Embryonic facial prominence (tissue), 1 donor: ENCODE results near the gene TFR2.

Source experiments
- DNase-seq: peaks from one replicate; pipeline ENCODE4 v3.0.0-alpha.2; 2016; ENCODE audit errors: extremely low spot score

TFR2 gene

DNA sequence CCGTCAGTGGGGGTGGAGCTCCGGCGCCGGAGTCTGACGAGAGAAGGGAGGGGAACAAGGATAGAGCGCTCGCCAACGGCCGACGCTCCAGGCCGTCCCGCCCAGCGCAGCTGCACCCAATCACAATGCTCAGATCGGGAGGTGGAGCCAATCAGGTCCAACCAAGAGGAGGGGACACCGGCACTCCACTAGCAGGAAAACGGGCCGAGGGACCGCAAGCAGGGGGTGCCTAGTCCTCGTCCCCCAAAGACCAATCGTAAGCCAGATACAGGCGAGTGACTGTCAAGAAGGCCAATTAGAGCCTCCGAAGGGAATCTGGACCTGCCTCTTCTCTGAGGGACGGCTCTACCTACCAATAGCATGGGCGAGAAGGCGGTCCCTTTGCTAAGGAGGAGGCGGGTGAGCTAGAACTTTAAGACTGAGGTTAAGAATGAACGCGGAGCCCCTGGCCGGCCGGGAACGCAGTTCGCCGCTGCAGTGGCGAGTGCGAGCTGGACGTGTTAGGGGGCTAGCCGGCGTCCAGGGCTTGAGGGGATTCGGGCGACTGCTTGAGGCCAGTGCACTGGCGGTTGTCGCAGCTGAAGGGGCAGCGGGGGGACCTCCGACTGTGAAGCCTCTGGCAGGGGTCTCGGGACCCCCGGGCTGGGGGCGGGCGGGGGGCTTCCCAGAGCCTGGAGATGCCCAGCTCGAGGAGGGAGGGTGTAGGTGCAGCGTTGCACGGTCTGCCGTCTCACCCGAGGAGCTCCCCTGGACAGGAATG lies 54.9 kb downstream of the TFR2 start, which contains the start of gene FBXO24:
TSS of gene FBXO24 (plus strand) at position 63 of the 760 bp plus-strand sequence. CDS start at position 361, 298 bp downstream.
- peak; percentile 100 for DNase-seq

DNA sequence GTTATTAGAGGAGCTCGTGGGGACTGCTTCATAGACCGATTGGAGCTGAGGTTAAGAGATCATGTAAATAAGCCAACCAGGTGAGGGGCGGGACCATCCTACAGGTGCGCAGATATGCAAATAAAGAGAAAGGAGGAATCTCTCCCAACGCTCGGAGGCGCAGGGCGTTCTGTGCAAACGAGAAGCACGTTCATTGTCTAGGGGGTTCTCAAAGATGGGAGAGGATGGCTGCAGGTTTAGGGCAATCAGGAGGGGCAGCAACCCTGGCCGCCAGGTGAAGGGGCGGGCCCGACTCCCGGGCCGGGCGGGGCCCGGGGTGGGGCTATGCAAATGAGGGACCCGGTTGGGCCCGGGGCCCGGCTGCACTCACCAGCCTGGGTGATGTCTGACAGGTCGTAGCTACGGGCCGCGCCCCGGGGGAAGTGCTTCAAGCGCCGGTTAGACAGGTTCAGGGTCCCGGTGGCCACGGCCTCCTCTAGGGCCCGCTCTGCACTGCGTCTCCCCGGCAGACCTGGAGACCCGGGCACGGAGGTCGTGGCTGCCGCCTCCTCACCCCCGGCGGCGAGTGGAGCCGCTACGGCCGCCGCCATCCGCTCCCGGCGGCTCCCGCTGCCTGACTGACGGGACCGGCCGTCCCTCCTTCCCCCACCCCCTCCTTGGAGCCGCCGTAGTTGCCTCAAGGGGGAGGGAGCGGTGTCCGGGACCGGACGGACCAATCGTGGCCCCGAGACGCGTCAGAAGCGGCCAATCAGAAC lies 55.7 kb downstream of the TFR2 start, which contains the start of gene LRCH4:
TSS of gene LRCH4 (minus strand) at position 619 of the 755 bp plus-strand sequence. CDS start at position 590, 29 bp downstream.
- DNase-seq, result no peak

DNA sequence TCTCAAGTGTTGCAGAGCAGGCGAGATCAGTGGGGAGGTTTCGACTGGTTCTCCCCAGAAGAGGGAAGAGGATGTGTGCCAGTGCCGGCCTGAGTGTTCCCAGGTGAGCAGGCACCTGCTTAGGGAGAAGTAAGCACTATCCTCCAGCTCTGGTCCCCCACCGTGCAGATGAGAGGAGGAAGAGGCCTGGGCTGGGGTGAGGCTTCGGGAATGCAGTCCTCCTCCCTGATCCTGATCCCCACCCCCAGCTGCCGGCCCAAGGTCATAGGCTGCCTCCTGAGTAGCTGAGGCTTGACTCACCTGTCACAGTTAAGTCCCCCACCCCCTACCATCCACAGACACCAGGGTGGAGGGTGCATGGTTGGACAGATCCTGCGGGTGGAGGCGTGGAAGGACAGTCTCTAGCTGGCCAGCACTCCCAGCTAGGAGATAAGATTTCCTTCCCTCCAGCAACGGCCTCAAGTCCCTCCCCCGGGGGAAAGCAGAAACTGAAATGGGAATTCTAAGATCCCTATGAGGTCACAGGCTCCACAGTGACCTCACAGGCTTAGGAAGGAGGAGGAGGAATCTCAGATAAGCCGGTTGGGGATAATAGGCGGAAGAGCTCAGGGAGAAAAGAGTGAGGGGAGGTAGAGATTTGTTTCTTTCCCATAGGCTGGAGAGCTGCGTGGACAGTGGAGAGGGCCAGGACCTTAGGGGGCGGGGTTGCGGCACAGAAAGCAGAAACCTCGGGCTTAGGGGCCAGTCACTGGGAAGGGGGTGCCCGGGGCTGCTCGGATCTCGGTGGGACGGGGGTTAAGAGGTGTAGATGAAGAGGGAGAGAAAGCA lies 56.5 kb downstream of the TFR2 start:
- DNase-seq, result no peak

DNA sequence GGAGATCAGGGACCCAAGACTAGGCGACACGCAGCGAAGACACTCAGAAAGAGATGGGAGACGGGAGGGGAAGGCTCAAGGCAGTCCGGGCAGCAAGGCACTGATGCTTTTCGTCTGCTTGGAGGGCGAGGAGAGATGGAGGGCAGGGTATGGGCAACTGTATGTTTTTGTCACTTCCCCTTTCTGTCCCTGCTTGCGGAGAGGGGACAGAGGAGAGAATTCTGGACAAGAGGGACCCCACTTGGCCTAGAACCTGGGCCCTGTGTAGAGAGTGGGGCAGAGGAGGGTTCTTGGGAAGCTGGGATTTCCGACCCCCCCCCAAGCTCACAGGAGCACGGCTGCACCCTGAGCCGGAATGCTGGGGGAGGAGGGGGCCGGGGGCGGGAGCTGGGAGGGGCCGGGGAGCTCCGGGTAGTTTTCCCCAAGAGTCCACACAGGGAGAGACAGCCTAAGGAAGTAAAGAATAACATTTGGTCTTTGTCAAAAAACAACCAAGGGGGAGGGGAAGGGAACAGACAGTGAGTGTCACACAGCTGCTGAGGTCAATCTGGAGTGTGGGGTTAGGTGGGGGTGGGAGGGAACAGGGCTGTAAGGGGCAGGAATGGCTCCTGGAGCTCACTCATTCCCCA lies 57.2 kb downstream of the TFR2 start:
- no peak for DNase-seq

DNA sequence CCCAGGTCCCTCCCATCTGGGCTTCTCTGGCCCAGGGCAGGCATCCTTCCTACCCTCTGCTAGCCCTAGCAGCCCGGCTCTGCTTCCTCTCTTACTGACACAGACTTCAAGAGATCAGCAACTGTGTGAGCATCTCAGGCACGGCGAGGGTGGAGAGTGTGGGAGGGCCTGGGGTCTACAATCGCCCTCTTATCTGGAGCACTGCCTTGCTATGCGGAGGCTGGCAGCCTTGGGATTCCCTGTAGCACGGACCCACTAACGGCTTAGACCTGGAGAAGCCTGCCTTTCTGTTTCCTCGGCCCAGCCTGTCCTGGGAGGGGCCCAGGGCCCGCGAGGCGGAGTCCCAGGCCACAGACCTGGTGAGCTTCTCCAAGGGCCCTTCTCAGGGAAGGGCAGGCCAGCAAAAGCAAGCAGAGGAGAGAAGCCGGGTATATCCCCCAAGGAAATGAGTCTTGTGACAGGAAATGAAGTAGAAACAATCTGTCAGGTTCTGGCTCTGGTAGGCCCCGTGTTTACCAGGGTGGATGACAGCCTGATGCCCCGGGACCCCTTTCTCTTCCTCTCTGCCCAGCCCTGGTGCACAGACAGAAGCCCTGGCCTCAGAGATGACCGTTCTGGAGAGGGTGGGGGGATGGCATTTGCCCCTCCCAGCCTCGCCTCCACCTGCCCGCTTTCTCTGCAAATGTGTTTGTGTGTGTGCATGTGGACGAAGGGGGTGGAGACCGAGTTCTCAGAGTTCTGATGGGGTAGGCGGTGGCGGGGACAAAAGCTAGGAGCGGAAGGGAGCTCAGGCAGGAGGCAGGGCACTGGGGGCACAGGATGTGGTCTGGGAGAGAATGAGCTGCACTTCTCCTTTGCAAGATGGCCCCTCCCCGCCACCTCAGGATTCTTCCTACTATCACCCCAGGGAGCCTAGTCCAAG lies 58.0 kb downstream of the TFR2 start:
- no peak for DNase-seq

DNA sequence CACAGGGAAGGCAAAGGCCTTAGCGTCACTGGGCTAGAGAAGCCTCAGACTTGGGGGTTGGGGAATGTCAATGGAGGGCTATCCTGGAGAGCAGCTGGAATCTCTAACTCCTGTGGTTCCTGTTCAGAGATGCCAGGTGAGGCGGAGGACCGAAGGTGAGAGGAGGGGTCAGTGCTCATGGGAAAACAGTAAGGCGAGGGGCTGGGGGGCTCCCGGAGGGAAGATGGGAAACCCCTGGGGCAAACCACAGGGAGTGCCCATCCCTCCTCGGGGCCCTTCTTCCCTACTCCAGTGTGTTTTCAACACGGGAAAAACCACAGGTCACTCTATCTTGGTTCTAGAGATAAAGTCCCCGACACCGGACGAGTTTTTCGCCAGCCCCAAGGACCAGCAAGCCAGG lies 58.7 kb downstream of the TFR2 start:
- DNase-seq, result no peak

DNA sequence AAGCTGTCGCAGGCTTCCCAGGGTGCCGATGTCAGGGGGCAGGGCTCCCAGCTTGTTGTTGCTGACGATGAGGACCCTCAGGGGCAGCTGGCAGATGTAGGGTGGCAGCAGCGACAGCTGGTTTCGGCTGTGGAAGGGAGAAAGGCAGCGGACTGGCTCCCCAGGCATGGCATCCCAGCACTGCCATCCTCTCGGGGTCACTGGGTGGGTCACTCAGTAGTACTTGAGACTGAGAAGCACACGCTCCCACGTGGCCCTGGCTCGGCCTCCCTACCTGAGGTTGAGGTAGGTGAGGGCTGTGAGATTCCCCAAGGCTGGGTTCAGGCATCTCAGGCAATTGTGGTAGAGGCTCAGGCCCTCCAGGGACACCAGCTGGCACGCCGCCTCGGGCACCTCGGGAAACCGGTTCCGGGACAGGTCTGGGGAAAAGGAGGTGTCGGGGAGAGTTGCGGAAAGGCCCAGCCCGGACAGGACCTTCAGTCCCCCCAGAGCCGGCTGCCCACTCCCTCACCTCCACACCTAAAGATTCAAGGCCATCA lies 59.2 kb downstream of the TFR2 start:
- no peak for DNase-seq

DNA sequence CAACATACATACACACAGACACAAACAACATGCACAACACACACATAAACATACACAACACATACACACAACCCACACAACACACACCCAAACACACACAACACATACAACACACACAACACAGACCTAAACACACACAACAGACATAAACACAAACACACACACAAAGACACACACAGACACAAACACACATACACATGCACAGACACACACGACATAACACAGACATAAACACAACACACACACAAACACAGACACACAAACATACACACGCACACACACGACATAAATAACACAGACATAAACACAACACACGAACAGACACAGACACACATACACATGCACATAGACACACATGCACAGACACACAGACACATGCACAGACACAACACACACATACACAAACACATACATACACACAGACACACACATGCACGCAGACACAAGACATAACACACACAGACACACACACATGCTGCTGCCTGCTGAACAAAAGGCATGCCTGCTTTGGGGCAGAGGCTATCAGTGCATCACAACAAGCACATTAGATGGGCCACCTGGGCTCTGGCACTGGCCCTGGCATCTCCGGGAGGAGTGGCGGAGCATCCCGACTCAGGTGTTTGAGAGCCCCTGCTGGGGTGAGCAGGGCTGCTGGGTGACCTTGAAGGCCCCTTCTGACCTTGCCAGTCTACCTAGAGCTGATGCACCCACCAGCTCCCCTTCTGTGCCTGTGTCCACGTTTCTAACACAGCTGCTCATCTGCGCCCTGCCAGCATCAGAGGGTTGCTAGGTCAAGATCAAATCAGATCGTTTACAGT lies 60.7 kb downstream of the TFR2 start:
- DNase-seq, result no peak

DNA sequence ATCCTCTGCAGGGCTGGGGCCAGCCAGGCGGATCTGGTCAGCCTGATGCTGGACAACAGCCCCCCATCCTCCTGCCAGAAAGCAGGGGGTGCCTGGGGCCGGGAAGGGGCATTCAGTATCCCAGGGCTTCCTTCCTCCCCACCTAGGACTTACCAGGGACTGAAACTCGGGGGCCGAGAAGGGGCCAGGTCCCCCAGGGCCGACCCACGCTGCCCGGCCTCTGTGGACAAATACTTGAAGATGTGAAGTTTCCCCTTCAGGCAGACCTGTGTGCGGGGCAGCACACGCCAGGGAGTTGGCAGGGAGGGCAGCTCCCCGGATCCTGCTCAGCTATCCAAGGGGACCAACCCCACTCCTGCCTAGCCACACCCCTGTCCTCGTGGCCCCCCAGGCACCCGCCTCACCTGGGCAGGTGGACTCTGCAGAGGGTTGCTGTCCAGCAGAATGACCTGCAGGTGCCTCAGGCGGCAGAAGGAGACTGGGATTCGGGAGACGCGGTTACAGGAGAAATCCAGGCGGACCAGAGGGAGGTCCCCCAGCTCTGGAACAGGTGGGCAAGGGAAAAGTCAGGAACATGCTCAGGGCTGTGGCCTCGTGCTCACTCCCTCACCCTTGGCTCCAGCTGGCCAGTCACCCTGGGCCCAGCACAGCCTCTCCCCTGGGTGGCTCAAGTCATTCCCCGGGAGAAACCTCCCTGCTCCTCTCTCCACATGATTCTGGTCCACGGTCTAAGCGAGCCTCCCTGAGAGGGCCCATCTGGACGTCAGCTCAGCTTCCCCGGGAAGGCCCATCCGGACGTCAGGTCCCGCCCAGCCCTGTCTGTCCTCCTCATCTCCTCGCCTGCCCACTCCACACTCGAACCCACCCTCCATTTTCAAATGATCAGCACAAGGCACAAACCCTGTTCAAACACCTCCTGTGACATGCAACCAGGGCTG lies 62.8 kb downstream of the TFR2 start:
- DNase-seq, result no peak

DNA sequence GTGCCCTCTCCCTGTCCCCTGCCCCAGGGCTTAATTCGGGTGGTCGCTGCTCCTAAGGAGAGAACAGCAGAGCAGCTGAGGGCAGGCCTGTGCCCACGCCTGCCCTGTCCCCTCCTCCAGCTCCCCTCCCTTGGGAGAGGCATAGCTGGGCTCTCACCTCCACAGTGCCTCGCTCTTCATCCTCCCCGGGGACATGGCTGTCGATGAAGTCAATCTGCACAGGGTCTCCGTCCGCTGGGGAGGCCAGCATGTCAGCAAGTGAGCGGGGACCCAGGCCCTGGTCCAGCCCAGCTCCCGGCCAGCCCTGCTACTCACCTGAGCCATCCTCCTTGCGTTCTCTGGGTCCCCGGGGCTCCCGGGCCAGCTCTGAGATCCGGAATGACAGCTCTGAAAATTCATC lies 63.8 kb downstream of the TFR2 start:
- no peak for DNase-seq

DNA sequence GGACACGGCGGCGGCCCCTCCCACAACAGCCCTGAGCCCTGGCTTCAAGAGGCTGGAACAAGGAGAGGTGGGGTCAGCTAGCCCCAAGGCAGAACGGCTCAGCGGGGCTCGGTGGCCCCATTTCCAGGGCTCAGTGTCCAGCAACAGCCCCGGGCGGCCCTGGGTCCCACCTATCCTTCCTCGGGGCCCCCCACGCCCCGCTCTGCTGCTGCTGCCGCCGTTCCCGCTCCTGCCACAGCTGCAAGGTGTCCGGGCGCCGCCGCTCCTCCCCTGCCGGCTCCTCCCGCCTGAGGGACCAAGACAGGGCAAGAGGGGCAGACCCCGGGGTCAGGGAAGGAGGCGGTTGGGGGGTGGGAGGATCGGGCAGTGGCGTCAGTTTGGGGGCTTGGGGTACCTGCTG lies 64.2 kb downstream of the TFR2 start:
- DNase-seq, result no peak

DNA sequence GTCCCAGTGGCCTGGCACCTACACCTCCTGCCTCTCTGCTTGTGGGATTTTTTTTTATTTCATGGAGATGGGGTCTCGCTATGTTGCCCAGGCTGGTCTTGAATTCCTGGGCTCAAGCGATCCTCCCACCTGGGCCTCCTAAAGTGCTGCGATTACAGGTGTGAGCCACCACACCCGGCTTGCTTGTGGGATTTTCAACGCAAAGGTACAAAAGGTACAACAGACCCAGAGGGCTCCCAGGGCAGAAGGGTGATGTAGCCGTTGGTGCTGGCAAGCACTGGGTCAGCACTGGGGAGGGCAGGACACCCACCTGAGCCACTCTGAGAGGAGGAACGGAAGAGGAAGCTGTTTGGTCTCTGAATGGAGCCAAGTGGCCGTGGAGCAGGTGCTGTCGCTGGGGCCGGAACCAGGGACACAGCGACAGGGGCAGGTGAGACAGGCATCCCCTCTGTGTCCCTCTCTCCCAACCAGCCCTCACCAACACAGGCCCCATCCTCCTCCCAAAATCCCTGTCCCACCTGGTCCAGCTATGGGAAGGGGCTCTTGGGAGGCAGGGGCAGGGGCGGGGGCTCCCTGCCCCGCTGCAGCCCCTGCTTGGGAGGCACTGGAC lies 64.9 kb downstream of the TFR2 start:
- no peak for DNase-seq

DNA sequence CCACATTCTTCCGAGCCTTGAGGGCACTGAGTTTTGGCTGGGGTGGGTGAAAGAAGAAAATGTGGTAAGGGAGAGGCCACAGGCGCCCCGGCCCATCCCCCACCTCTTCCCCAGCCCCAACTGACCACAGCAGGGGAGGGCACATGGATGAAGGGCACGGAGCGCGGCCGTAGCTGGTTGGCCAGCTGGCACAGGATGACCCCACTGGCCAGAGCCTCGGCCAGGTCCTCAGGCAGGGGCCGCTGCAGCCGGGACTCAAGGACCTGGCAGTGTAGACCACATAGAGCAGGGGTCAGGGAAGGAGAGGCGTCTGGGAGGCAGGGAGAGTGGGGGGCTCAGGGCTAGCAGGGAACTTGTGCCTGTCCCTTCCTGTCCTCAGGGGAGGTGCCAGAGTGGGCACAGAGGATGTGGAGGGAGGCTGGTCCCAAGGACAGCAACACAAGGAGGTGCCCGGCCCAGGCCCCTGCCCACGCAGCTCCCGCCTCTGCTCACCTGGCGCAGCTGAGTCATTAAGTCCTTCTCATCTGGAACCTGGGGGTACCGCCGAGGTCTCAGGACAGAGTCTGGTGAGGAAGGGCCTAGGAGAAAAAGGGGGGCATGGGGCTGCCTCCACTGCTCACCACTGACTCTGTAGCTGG lies 65.5 kb downstream of the TFR2 start:
- DNase-seq, result no peak

DNA sequence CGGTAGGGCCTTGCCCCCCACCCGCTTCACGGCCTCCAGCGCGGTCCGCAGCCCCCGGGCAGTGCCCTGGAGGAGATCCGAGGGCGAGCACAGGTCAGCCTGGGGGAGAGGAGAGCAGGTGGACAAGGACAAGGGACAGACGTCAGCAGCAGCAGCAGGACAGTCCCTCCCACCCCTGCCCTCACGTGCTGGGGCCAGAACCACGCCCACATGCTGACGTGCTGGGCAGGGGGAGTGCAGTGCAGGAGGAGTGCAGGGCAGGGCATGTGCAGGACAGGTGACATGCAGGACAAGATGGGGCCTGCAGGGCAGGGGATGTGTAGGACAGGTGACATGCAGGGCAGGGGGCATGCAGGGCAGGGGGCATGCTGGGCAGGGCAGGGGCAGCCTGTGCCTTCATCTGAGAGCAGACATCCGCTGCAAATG lies 66.1 kb downstream of the TFR2 start:
- DNase-seq, result no peak

DNA sequence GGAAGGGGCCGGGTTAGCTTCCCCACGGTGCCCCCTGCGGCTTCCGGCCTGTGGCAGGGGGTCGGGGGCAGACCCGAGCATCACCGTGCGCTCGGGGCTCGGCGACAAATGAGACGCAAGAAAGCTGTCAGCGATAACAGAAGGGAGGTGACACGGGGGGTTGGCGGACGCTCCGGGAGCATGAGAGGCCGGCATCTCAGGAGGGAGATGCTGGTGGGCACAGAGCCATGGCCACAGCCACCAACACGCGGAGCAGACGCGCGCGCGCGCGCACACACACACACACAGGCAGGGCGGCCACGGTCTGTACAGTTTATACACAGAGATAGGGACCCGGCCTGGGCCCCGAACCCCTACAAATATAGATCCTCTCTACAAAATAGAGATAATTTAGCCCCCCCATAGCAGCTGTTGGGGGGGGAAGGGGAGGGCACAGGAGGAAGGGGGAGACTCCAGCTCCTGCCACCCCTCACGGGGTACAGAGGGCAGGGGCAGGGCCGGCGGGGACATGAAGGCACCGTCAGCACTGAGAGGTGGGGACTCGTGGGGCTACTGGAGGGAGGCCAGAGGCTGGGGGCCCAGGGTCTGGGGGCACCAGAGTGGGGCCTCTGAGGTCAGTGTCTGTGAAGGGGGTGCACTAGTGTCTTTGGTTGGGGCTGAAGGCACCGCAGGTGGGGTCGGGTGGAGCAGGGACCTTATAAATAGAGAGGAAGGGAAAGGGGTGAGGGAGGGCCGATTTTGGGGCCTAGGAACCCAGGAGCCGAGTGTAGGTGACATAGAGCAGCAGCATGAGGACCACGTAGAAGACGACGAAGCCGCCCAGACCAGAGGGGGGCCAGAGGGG lies 66.8 kb downstream of the TFR2 start:
- DNase-seq, result no peak

DNA sequence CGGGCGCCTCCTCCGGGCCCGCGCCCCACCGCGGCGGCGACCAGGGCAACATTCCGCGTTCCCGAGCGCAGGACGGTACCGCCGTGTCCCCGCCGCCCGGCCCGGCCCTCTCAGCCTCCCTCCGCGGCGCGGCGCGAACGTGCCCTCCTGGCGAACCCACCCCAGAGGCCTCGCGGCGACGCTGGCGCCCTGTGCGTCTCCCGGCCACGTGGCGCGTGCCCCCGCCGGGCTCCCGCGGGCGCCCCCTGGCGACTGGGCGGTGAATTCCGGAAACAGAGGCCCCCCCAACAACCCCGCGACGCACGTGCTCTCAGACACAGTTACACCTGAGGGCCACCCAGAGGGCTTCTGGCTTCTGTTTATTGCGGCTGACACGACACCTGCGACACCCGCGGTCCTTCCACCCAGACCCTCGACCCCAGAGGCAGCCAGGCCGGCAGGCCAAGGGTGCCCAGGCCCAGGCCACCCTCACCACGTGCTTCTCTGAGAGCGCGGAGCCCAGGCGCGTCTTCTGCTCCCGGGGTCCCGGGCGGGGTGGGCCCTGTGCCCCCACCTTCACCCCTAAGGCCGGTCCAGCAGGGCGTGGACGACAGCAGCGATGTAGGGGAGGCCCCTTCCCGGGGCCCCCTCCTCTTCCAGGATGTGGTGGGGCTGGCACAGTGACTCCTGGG lies 67.5 kb downstream of the TFR2 start, which contains the start of gene SAP25:
TSS of gene SAP25 (minus strand) at position 210 of the 671 bp plus-strand sequence. CDS start at position 52, 158 bp downstream.
- no peak for DNase-seq
